OCI-LY1 (cell line): ENCODE measurements around the gene AP5S1.

Experiments used
- EZH2 ChIP-seq: fragments of 200-600 bp; sonication (generic), shearing (Covaris generic); IDR thresholded peaks from 2 replicates; pipeline ENCODE4 v1.8.0; 2017; ENCODE audit warnings: borderline replicate concordance, mixed run types, mild to moderate bottlenecking, antibody characterized with exemption, low read length, moderate library complexity, mixed read lengths
- TF ChIP-seq, protein P1 (sequence below): fragments of 200-600 bp; sonication (generic), shearing (Covaris generic); IDR thresholded peaks from 2 replicates; pipeline ENCODE4 v1.5.1; 2017; ENCODE audit warnings: mild to moderate bottlenecking, antibody characterized with exemption, low read length, moderate library complexity, mixed read lengths

DNA sequence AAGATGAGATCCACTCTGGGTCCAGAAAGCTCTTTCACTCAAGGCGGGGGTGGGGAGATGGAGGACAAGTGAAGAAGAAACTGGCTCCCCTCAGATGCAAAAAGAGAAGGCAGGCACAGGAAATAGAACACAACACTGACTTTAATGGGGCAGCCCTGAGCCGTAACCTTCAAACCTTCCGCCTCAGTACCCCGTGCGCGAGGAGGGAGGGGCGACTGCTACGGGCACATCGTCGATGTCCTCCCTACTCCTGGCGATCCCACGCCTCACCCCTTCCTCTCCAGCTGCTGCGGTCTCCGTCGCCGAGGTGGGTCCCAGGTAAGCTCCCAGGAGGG, 43.0 kb upstream of the AP5S1 start:
- TF ChIP-seq, protein P1, sequence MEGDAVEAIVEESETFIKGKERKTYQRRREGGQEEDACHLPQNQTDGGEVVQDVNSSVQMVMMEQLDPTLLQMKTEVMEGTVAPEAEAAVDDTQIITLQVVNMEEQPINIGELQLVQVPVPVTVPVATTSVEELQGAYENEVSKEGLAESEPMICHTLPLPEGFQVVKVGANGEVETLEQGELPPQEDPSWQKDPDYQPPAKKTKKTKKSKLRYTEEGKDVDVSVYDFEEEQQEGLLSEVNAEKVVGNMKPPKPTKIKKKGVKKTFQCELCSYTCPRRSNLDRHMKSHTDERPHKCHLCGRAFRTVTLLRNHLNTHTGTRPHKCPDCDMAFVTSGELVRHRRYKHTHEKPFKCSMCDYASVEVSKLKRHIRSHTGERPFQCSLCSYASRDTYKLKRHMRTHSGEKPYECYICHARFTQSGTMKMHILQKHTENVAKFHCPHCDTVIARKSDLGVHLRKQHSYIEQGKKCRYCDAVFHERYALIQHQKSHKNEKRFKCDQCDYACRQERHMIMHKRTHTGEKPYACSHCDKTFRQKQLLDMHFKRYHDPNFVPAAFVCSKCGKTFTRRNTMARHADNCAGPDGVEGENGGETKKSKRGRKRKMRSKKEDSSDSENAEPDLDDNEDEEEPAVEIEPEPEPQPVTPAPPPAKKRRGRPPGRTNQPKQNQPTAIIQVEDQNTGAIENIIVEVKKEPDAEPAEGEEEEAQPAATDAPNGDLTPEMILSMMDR: no peak
- TF ChIP-seq EZH2: no peak
